ENCODE measurements around the gene HHIPL1. TPM values are rescaled to one million over a fixed set of nuclear protein-coding genes. Genes with fewer than 3 reads are reported as not detected.

Gene HHIPL1
- total and polyA plus RNA-seq, 4 experiments from 2014 or later: 0.35 to 0.42 TPM; not detected in 2

GRCh38 chr14:99691111-99691885, 46.4 kb downstream of the HHIPL1 start:
- H3K4me3 ChIP-seq (ENCODE audit: low read length in 2 of 2): no peak overlapping the region
- intact Hi-C loops (cut with micrococcal nuclease): no loop called here
- no peak for DNase-seq
- Mint-ChIP-seq H3K4me3 (no peak overlapping the region), H3K9me3 (no peaks in the 10 kb centered on the region), H3K4me1 (peaks cover 2 to 16% (median 8%) of the 10 kb centered on the region in 4 donors), H3K27me3 (peaks cover 12 to 17% of the 10 kb centered on the region in 2 donors), H3K36me3 (no peaks in the 10 kb centered on the region), H3K27ac (no peak overlapping the region)
- no peaks in the 10 kb centered on the region for H3K9me3 ChIP-seq (ENCODE audit: control insufficient read depth in 1 of 2, low read length in 2 of 2)
- H3K27me3 ChIP-seq (ENCODE audit: insufficient read depth, low read length): peaks cover 4% of the 10 kb centered on the region
- H3K36me3 ChIP-seq (ENCODE audit: insufficient read depth, low read length): no peaks in the 10 kb centered on the region
- no peak overlapping the region for H3K27ac ChIP-seq (ENCODE audit: low read depth, low read length)
- peaks cover 10% of the 10 kb centered on the region for H3K4me1 ChIP-seq (ENCODE audit: insufficient read depth, low read length)
- POLR2A ChIA-PET (ENCODE audit: partially characterized antibody): no interaction called here
- CTCF ChIA-PET (ENCODE audit: partially characterized antibody): no interaction called here

- H3K27me3 Mint-ChIP-seq: peaks cover 8 to 12% of the 10 kb centered on the region in 2 donors
- H3K36me3 ChIP-seq (ENCODE audit: insufficient read depth, low read length): no peaks in the 10 kb centered on the region
- H3K9me3 ChIP-seq (ENCODE audit: control insufficient read depth in 1 of 2, low read length in 2 of 2): no peaks in the 10 kb centered on the region
- DNase-seq: no peak
- H3K9me3 Mint-ChIP-seq: no peaks in the 10 kb centered on the region
- H3K4me1 Mint-ChIP-seq: peaks cover under 1 to 8% (median 2%) of the 10 kb centered on the region in 4 donors
- H3K4me3 ChIP-seq (ENCODE audit: low read length in 2 of 2): no peak overlapping the region
- H3K36me3 Mint-ChIP-seq: no peaks in the 10 kb centered on the region
- intact Hi-C loops (cut with micrococcal nuclease): no loop called here
- CTCF ChIA-PET (ENCODE audit: partially characterized antibody): no interaction called here
- H3K27me3 ChIP-seq (ENCODE audit: insufficient read depth, low read length): peaks cover 4% of the 10 kb centered on the region
- POLR2A ChIA-PET (ENCODE audit: partially characterized antibody): no interaction called here
- H3K27ac ChIP-seq (ENCODE audit: low read depth, low read length): no peak overlapping the region
- H3K27ac Mint-ChIP-seq: no peak overlapping the region
- no peaks in the 10 kb centered on the region for H3K4me1 ChIP-seq (ENCODE audit: insufficient read depth, low read length)
- H3K4me3 Mint-ChIP-seq: no peak overlapping the region
These were observed 49.0 kb downstream of the HHIPL1 start for GRCh38 chr14:99693918-99694317.

- POLR2A ChIA-PET (ENCODE audit: partially characterized antibody): no interaction called here
- H3K4me3 ChIP-seq (ENCODE audit: low read length in 2 of 2): no peak overlapping the region
- CTCF ChIA-PET (ENCODE audit: partially characterized antibody): interaction anchor here (2.4 kb wide), 1 partner anchor 9 kb away, joined by 9 read pairs; no protein-coding TSS in a partner anchor
- H3K36me3 ChIP-seq (ENCODE audit: insufficient read depth, low read length): no peaks in the 10 kb centered on the region
- no peak overlapping the region for H3K27ac ChIP-seq (ENCODE audit: low read depth, low read length)
- no peaks in the 10 kb centered on the region for H3K4me1 ChIP-seq (ENCODE audit: insufficient read depth, low read length)
- peaks cover 0 to 1% of the 10 kb centered on the region in 2 donors for H3K36me3 Mint-ChIP-seq
- peaks cover 2 to 14% (median 6%) of the 10 kb centered on the region in 4 donors for H3K4me1 Mint-ChIP-seq
- no peaks in the 10 kb centered on the region for H3K9me3 ChIP-seq (ENCODE audit: control insufficient read depth in 1 of 2, low read length in 2 of 2)
- intact Hi-C loops (cut with micrococcal nuclease): no loop called here
- H3K9me3 Mint-ChIP-seq: peaks cover 0 to 4% (median 0%) of the 10 kb centered on the region in 8 donors
- H3K27ac Mint-ChIP-seq: no peak overlapping the region
- no peak for DNase-seq
- no peak overlapping the region for H3K4me3 Mint-ChIP-seq
- H3K27me3 ChIP-seq (ENCODE audit: insufficient read depth, low read length): no peaks in the 10 kb centered on the region
- H3K27me3 Mint-ChIP-seq: peaks cover 3 to 5% of the 10 kb centered on the region in 2 donors
These were observed 52.0 kb downstream of the HHIPL1 start for GRCh38 chr14:99696929-99697328.

GRCh38 chr14:99698236-99698635, 53.3 kb downstream of the HHIPL1 start:
- no peaks in the 10 kb centered on the region for H3K4me1 ChIP-seq (ENCODE audit: insufficient read depth, low read length)
- CTCF ChIA-PET (ENCODE audit: partially characterized antibody): interaction anchor here (2.4 kb wide), 1 partner anchor 10 kb away, joined by 9 read pairs; no protein-coding TSS in a partner anchor
- no peak for DNase-seq
- Mint-ChIP-seq H3K4me3 (no peak overlapping the region), H3K9me3 (peaks cover 0 to 14% (median 7%) of the 10 kb centered on the region in 8 donors), H3K36me3 (peaks cover 0 to 11% of the 10 kb centered on the region in 2 donors), H3K27ac (no peak overlapping the region), H3K27me3 (peaks cover 3 to 5% of the 10 kb centered on the region in 2 donors), H3K4me1 (peaks cover 2 to 14% (median 6%) of the 10 kb centered on the region in 4 donors)
- no peak overlapping the region for H3K4me3 ChIP-seq (ENCODE audit: low read length in 2 of 2)
- intact Hi-C loops (cut with micrococcal nuclease): no loop called here
- no peaks in the 10 kb centered on the region for H3K36me3 ChIP-seq (ENCODE audit: insufficient read depth, low read length)
- POLR2A ChIA-PET (ENCODE audit: partially characterized antibody): no interaction called here
- no peak overlapping the region for H3K27ac ChIP-seq (ENCODE audit: low read depth, low read length)
- no peaks in the 10 kb centered on the region for H3K27me3 ChIP-seq (ENCODE audit: insufficient read depth, low read length)
- H3K9me3 ChIP-seq (ENCODE audit: control insufficient read depth in 1 of 2, low read length in 2 of 2): peaks cover 0 to 4% of the 10 kb centered on the region in 2 donors

- Mint-ChIP-seq H3K36me3 (peaks cover 0 to 15% of the 10 kb centered on the region in 2 donors), H3K4me1 (peaks cover 2 to 14% (median 6%) of the 10 kb centered on the region in 4 donors), H3K27ac (no peak overlapping the region), H3K27me3 (peaks cover 3 to 5% of the 10 kb centered on the region in 2 donors), H3K4me3 (no peak overlapping the region), H3K9me3 (peaks cover 0 to 18% (median 11%) of the 10 kb centered on the region in 8 donors)
- CTCF ChIA-PET (ENCODE audit: partially characterized antibody): no interaction called here
- no peaks in the 10 kb centered on the region for H3K36me3 ChIP-seq (ENCODE audit: insufficient read depth, low read length)
- no peaks in the 10 kb centered on the region for H3K4me1 ChIP-seq (ENCODE audit: insufficient read depth, low read length)
- H3K27me3 ChIP-seq (ENCODE audit: insufficient read depth, low read length): no peaks in the 10 kb centered on the region
- intact Hi-C loops (cut with micrococcal nuclease): no loop called here
- H3K9me3 ChIP-seq (ENCODE audit: control insufficient read depth in 1 of 2, low read length in 2 of 2): peaks cover 0 to 8% of the 10 kb centered on the region in 2 donors
- no peak for DNase-seq
- POLR2A ChIA-PET (ENCODE audit: partially characterized antibody): no interaction called here
- H3K27ac ChIP-seq (ENCODE audit: low read depth, low read length): no peak overlapping the region
- H3K4me3 ChIP-seq (ENCODE audit: low read length in 2 of 2): no peak overlapping the region
These were observed 53.7 kb downstream of the HHIPL1 start for GRCh38 chr14:99698642-99699041.

- CTCF ChIA-PET (ENCODE audit: partially characterized antibody): no interaction called here
- Mint-ChIP-seq H3K4me3 (peak overlapping the region in 4 of 8 donors; percentile 2 to 9 (median 8)), H3K36me3 (peaks cover 0 to 15% of the 10 kb centered on the region in 2 donors), H3K27ac (peak overlapping the region in 1 of 7 donors; percentile 52), H3K27me3 (peaks cover 3 to 5% of the 10 kb centered on the region in 2 donors), H3K9me3 (peaks cover 0 to 23% (median 16%) of the 10 kb centered on the region in 8 donors), H3K4me1 (peaks cover 2 to 14% (median 6%) of the 10 kb centered on the region in 4 donors)
- Histone ChIP-seq H3K4me1 (ENCODE audit: insufficient read depth, low read length) (no peaks in the 10 kb centered on the region), H3K27ac (ENCODE audit: low read depth, low read length) (no peak overlapping the region), H3K36me3 (ENCODE audit: insufficient read depth, low read length) (no peaks in the 10 kb centered on the region), H3K27me3 (ENCODE audit: insufficient read depth, low read length) (no peaks in the 10 kb centered on the region), H3K9me3 (ENCODE audit: control insufficient read depth in 1 of 2, low read length in 2 of 2) (peaks cover 0 to 9% of the 10 kb centered on the region in 2 donors), H3K4me3 (ENCODE audit: low read length in 2 of 2) (no peak overlapping the region)
- intact Hi-C loops (cut with micrococcal nuclease): no loop called here
- DNase-seq: no peak
- POLR2A ChIA-PET (ENCODE audit: partially characterized antibody): no interaction called here
These were observed 54.3 kb downstream of the HHIPL1 start for GRCh38 chr14:99699085-99699760.

- CTCF ChIA-PET (ENCODE audit: partially characterized antibody): no interaction called here
- Mint-ChIP-seq H3K27me3 (peaks cover 1 to 6% of the 10 kb centered on the region in 2 donors), H3K4me3 (peak overlapping the region in 1 of 8 donors; percentile 16), H3K9me3 (peaks cover 0 to 27% (median 19%) of the 10 kb centered on the region in 8 donors), H3K36me3 (peaks cover 0 to 19% of the 10 kb centered on the region in 2 donors), H3K4me1 (peaks cover 2 to 14% (median 6%) of the 10 kb centered on the region in 4 donors), H3K27ac (peak overlapping the region in 1 of 7 donors; percentile 37)
- Histone ChIP-seq H3K4me1 (ENCODE audit: insufficient read depth, low read length) (no peaks in the 10 kb centered on the region), H3K4me3 (ENCODE audit: low read length in 2 of 2) (no peak overlapping the region), H3K27me3 (ENCODE audit: insufficient read depth, low read length) (no peaks in the 10 kb centered on the region), H3K9me3 (ENCODE audit: control insufficient read depth in 1 of 2, low read length in 2 of 2) (peaks cover 0 to 9% of the 10 kb centered on the region in 2 donors), H3K27ac (ENCODE audit: low read depth, low read length) (no peak overlapping the region), H3K36me3 (ENCODE audit: insufficient read depth, low read length) (no peaks in the 10 kb centered on the region)
- POLR2A ChIA-PET (ENCODE audit: partially characterized antibody): no interaction called here
- intact Hi-C loops (cut with micrococcal nuclease): no loop called here
- no peak for DNase-seq
These were observed 54.9 kb downstream of the HHIPL1 start for GRCh38 chr14:99699861-99700260.
